Prostate gland (tissue), 2 donors: Measurements from ENCODE around the gene EFNB3. TPM values are rescaled to one million over a fixed set of nuclear protein-coding genes. Genes with fewer than 3 reads are reported as not detected.

ENCODE experiments used
- DNase-seq: peaks from one replicate; pipeline ENCODE4 v3.0.0-alpha.2; 2019; ENCODE audit warnings: low spot score
- H3K27ac ChIP-seq, 2 donors: fragments of 200-600 bp; sonication (generic); 2 replicates each; pipeline ENCODE4 v1.5.1; 2017 to 2019
- H3K27me3 ChIP-seq: fragments of 200-600 bp; sonication (generic); replicated peaks from 2 replicates; pipeline ENCODE4 v1.5.1; 2019; ENCODE audit not compliant: insufficient read depth
- H3K36me3 ChIP-seq, 2 donors: fragments of 200-600 bp; sonication (generic); 1 replicate in 1 of 2; 2 replicates in 1 of 2; pipeline versions ENCODE4 v1.5.1 to v1.8.1; 2017 to 2019
- H3K4me1 ChIP-seq: fragments of 200-600 bp; sonication (generic); replicated peaks from 2 replicates; pipeline ENCODE4 v1.5.1; 2019
- H3K4me3 ChIP-seq, 2 donors: fragments of 200-600 bp; sonication (generic); 2 replicates each; pipeline ENCODE4 v1.5.1; 2017 to 2019
- H3K9me3 ChIP-seq: fragments of 200-600 bp; sonication (generic); 2 replicates; pipeline ENCODE4 v1.5.1; 2017
- POLR2A ChIP-seq: fragments of 450-650 bp; IDR thresholded peaks from one replicate; pipeline ENCODE4 v1.6.1; 2016; ENCODE audit warnings: antibody characterized with exemption, mild to moderate bottlenecking
- POLR2AphosphoS5 ChIP-seq: sonication (generic); formaldehyde crosslinking; IDR thresholded peaks from one replicate; pipeline ENCODE4 v1.6.1; 2017; ENCODE audit warnings: antibody characterized with exemption
- WGBS: methylation state at CpG from one replicate; pipeline ENCODE4 v1.1.5; 2018; 5-methylcytosine and 5-hydroxymethylcytosine counted together
- intact Hi-C: fragments of 100-400 bp; cut with DNase I; formaldehyde crosslinking; loops from one replicate; pipeline ENCODE4 v1.14.2; 2022
- total RNA-seq, 2 donors: library from RNA; depleted of rRNA; stranded (reverse); fragments of >200 nt; gene quantifications; one replicate each; pipeline ENCODE4 v1.1.0, GENCODE V29; 2016
- TF ChIP-seq, protein P1 (sequence below), 4 experiments: fragments of 200-600 bp in 2 of 4; fragments of 450-650 bp in 2 of 4; sonication (generic) in 2 of 4; IDR thresholded peaks; 1 replicate in 3 of 4; 2 replicates in 1 of 4; pipeline ENCODE4 v1.5.1; 2016 to 2019; ENCODE audit warnings: antibody characterized with exemption in 4 of 4, mild to moderate bottlenecking in 2 of 4, moderate library complexity in 2 of 4

Gene EFNB3, protein sequence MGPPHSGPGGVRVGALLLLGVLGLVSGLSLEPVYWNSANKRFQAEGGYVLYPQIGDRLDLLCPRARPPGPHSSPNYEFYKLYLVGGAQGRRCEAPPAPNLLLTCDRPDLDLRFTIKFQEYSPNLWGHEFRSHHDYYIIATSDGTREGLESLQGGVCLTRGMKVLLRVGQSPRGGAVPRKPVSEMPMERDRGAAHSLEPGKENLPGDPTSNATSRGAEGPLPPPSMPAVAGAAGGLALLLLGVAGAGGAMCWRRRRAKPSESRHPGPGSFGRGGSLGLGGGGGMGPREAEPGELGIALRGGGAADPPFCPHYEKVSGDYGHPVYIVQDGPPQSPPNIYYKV
- total RNA-seq: 1 to 10 TPM; 3.0 to 5.5 TPM

DNA sequence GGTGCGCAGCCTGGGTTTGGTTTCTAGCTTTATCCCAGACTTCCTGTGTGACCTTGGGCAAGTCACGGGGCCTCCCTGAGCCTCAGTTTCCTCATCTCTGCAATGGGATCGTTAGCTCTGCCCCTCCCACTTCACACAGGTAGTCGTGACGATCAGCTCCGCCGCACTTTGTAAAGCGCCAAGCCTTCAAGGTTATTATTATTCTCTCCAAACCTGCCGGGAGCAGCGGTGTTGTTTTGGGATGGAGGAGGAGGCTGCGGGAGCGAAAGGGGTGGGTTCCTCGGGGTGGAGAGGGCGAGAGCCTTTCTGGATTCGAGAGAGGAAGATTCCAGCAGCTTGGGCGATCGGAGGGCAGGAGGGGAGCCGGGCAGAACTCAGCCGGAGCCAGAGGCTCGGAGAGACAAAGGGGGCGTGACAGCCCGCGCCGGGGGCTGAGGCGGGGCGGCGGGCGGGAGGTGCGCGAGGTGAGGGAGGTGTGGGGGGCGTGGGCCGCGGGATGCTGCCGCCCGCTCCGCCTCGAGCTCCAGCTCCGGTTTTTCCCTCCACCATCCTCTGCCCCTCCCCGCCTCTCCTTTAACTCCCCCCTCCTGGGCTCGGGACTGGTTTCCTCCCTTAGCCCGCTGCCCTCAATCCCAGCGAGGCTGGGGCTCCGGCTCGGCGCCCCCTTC is at the start of gene EFNB3:
Gene EFNB3, plus strand, starts transcription at position 602 of the 668 bp plus-strand sequence. CDS start 397 bp downstream, outside the sequence.
- DNase-seq: peak; percentile 28
- no peak within 1 kb of the TSS for H3K27ac ChIP-seq
- 2% methylated on average over 35 of the region's 45 CpGs for WGBS
- H3K36me3 ChIP-seq: peaks cover 0 to 7% of the 10 kb centered on the region in 2 donors
- H3K27me3 ChIP-seq: no peaks in the 10 kb centered on the region
- H3K9me3 ChIP-seq: no peaks in the 10 kb centered on the region
- H3K4me3 ChIP-seq: peak within 1 kb of the TSS; percentile 28 to 45
- TF ChIP-seq POLR2A: no peak
- TF ChIP-seq POLR2AphosphoS5: no peak
- intact Hi-C loops: no loop called here
- peaks cover 7% of the 10 kb centered on the region for H3K4me1 ChIP-seq

DNA sequence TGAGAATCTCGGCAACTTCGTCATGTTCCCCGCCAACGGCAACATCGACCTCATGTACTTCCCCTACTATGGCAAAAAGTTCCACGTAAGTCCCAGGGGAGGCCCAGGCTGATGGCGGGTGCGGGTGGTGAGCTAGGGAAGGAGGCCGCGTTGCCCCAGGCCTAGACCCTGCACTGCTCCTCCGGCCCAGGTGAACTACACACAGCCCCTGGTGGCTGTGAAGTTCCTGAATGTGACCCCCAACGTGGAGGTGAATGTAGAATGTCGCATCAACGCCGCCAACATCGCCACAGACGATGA is 49.5 kb upstream of the EFNB3 start:
- no peak overlapping the region for H3K27ac ChIP-seq
- no peaks in the 10 kb centered on the region for H3K4me1 ChIP-seq
- intact Hi-C loops: no loop called here
- 94% methylated on average over 17 of the region's 17 CpGs for WGBS
- H3K9me3 ChIP-seq: no peaks in the 10 kb centered on the region
- TF ChIP-seq, protein P1, sequence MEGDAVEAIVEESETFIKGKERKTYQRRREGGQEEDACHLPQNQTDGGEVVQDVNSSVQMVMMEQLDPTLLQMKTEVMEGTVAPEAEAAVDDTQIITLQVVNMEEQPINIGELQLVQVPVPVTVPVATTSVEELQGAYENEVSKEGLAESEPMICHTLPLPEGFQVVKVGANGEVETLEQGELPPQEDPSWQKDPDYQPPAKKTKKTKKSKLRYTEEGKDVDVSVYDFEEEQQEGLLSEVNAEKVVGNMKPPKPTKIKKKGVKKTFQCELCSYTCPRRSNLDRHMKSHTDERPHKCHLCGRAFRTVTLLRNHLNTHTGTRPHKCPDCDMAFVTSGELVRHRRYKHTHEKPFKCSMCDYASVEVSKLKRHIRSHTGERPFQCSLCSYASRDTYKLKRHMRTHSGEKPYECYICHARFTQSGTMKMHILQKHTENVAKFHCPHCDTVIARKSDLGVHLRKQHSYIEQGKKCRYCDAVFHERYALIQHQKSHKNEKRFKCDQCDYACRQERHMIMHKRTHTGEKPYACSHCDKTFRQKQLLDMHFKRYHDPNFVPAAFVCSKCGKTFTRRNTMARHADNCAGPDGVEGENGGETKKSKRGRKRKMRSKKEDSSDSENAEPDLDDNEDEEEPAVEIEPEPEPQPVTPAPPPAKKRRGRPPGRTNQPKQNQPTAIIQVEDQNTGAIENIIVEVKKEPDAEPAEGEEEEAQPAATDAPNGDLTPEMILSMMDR (IDR thresholded peaks at IDR 0.05): no peak
- TF ChIP-seq POLR2AphosphoS5 (no peak), POLR2A (no peak)
- DNase-seq: no peak
- no peak overlapping the region for H3K4me3 ChIP-seq
- H3K36me3 ChIP-seq: no peaks in the 10 kb centered on the region
- H3K27me3 ChIP-seq: no peaks in the 10 kb centered on the region

DNA sequence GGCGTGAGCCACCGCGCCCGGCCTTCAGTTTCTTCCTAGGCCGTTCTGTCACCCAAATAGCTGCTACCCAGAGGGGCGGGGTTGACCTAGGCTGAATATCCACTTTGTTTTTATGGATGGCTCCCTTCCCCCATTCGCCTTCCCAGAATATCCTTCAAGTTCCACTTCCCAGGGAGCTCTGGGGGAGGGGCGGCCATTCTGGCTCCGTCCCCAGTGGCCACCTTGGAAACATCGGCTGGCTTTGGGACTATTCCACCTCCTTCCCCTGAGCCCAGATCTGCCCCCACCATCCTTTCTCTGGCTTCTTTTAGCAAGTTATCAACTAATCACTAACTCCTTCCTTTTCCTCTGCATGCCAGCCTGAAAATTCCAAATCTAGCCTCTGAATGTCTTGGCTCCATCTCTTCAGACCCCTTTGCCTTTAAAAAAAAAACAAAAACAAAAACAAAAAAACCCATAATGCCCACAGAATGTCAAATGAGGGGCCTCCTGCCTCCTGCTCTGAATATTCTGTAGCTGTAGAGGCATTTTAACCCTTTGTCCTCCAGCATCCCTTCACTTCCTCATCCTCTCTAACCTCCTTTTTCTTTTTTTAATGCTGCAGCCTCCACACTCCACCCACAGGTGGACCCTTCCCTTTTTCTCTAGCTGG is 47.9 kb upstream of the EFNB3 start:
- TF ChIP-seq, protein P1 (IDR thresholded peaks at IDR 0.05): no peak
- no peak for TF ChIP-seq POLR2A
- no peak for TF ChIP-seq POLR2AphosphoS5
- 50% methylated on average over 10 of the region's 10 CpGs for WGBS
- no peak overlapping the region for H3K4me3 ChIP-seq
- H3K27ac ChIP-seq: no peak overlapping the region
- H3K9me3 ChIP-seq: no peaks in the 10 kb centered on the region
- H3K27me3 ChIP-seq: no peaks in the 10 kb centered on the region
- no peak for DNase-seq
- intact Hi-C loops: no loop called here
- no peaks in the 10 kb centered on the region for H3K4me1 ChIP-seq
- H3K36me3 ChIP-seq: no peaks in the 10 kb centered on the region

DNA sequence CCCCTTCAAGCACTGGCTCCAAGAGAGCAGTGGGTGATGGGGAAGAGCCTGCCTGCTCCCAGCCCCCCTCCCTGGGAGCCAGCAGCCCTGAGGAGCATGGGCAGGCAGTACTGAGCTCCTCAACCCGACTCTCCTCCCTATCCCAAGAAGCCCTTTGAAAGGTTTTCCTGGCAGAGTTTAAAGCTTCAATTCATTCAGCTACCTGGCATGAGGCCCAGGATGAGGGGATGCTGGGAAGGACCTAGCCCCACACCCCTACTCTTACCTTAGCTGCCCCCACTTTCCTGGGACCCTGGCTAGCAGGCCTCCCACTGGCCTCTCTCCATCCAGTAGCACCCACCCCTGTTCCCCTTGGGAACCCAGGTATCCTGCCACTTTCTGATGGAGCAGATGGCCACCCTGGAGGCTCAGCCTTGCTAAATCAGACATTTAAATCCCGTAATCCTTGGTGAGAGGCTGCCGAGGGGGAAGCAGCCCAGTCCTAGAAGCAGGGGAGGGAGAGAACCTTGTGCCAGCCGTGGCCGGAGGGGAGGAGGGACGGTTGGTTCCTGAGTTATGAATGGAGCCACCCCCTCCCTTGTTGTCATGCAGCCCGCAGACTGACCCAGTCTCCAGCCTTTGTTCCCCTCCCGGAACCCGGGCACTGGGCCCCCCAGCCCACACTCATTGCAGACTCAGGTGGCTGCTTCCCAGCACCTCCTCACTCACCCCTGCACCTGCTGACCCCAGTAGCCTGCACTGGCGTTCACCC is 37.2 kb upstream of the EFNB3 start:
- Histone ChIP-seq H3K9me3 (no peaks in the 10 kb centered on the region), H3K27me3 (no peaks in the 10 kb centered on the region), H3K27ac (no peak overlapping the region), H3K4me1 (no peaks in the 10 kb centered on the region), H3K36me3 (peaks cover 4 to 15% of the 10 kb centered on the region in 2 donors), H3K4me3 (no peak overlapping the region)
- intact Hi-C loops: no loop called here
- no peak for DNase-seq
- WGBS: 41% methylated on average over 10 of the region's 10 CpGs
- TF ChIP-seq POLR2AphosphoS5: no peak
- TF ChIP-seq, protein P1 (IDR thresholded peaks at IDR 0.05): no peak

DNA sequence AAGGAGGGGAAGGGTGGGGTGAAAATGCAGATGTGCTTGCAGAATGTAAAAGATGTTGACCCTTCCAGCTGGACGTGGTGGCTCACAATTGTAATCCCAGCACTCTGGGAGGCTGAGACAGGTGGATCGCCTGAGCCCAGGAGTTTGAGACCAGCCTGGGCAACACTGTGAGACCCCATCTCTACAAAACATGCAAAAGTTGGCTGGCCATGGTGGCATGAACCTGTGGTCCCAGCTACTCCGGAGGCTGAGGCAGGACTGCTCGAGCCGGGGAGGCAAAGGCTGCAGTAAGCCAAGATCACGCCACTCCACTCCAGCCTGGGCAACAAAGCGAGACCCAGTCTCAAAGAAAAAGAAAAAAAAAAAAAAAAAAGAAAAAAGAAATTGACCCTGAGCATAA is 36.5 kb upstream of the EFNB3 start:
- WGBS: 91% methylated on average over 7 of the region's 7 CpGs
- DNase-seq: no peak
- H3K4me3 ChIP-seq: no peak overlapping the region
- H3K4me1 ChIP-seq: no peaks in the 10 kb centered on the region
- TF ChIP-seq POLR2AphosphoS5: no peak
- TF ChIP-seq POLR2A: no peak
- TF ChIP-seq, protein P1 (IDR thresholded peaks at IDR 0.05): no peak
- H3K27me3 ChIP-seq: no peaks in the 10 kb centered on the region
- H3K9me3 ChIP-seq: no peaks in the 10 kb centered on the region
- no peak overlapping the region for H3K27ac ChIP-seq
- peaks cover 5 to 20% of the 10 kb centered on the region in 2 donors for H3K36me3 ChIP-seq
- intact Hi-C loops: no loop called here
